GM10847 (cell line): ENCODE measurements around the gene FIGNL2.

Source experiments
- POLR2A ChIP-seq: IDR thresholded peaks from 2 replicates; pipeline ENCODE4 v1.6.1; 2011; ENCODE audit not compliant: insufficient read length; ENCODE audit errors: extremely low read depth

FIGNL2 gene

DNA sequence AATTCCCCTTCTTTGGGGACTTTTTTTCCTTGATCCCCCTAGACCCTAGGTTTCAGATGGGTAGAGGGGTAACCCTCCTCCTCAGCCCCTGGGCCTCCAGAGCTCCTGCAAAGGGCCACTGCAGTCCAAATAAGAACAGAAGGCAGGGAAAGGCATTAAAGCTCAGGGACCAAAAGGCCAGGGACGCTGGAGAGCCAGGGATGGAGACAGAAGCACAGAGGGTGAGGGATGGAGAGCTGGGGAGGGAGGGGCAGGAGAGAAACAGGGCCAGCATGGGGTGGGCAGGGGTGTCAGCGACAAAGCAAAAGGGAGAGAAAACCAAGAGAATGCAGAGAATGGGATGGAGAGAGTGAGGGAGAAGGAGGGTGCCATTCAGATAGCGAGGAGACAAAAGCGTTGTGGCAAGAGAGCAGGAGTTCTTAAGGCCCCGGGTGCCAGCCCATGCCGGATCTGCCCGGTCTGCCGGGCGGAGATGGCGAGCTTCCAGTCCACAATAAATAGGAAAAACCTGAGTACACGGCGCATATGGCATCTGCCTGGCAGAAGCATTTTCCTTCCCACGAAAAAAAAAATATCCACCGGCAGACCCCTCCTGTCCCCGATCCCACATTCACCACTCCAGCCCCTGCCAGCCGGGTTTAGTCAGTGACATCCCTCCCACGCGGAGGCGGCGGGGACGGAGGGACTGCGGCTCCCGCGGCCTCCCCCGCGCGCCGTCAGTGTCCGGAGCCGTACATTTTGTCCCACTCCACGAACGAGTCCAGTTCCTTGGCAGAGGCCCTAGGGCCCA lies 28.6 kb downstream of the FIGNL2 start:
- TF ChIP-seq POLR2A = no peak

DNA sequence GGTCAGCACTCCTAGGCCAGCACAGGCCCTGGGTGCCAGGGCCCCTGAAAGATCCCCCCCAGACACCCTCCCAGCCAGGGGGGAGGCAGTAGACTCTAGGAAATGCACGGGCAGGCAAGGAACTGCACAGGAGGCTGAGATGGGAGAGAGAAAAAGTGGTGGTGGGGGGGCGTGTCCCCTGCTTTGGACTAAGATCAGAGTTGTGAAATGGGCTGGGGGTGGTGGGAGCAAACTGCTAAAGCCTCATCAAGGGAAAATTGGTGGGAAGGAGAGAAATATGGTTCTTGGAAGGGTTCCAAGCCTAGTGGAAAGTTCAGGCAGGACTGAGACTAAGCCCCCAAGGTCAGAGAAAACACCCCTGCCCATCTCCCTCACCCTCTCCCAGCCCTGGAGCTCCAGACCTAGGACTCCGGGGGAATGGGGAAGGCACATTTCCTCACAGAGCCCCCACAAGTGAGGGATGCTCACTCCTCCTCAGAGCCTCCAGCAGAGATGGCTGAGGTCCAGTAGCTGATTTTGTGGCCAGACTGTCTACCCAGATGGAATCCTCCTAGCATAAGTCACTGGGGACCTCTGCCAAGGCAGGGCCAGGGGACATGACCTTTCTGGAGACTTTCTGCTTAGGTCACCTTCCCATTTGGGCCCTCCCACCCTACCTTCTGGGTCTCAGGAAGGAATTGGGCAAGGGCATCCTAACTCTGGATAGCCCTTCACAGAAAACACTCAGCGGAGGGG lies 29.8 kb downstream of the FIGNL2 start:
- no peak for TF ChIP-seq POLR2A

DNA sequence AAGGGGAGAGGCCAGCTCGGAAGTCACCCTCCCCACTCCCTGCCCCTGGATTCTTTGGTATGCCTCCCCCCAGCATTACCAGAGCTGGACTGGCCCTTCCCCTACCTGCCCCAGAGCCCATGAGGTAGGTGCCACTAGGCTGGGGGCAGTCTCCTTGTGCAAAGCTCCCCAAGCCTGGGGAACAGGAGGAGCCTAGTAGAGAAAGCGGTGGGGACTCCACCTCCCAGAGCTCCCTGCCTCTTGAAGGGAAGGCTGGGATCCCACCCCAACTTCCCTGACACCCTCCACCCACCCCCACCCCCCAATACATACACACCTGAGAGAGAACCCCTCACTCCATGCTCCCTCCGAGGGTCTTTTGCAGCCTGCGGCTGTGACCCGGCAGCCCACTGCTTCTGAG lies 30.4 kb downstream of the FIGNL2 start:
- no peak for TF ChIP-seq POLR2A

DNA sequence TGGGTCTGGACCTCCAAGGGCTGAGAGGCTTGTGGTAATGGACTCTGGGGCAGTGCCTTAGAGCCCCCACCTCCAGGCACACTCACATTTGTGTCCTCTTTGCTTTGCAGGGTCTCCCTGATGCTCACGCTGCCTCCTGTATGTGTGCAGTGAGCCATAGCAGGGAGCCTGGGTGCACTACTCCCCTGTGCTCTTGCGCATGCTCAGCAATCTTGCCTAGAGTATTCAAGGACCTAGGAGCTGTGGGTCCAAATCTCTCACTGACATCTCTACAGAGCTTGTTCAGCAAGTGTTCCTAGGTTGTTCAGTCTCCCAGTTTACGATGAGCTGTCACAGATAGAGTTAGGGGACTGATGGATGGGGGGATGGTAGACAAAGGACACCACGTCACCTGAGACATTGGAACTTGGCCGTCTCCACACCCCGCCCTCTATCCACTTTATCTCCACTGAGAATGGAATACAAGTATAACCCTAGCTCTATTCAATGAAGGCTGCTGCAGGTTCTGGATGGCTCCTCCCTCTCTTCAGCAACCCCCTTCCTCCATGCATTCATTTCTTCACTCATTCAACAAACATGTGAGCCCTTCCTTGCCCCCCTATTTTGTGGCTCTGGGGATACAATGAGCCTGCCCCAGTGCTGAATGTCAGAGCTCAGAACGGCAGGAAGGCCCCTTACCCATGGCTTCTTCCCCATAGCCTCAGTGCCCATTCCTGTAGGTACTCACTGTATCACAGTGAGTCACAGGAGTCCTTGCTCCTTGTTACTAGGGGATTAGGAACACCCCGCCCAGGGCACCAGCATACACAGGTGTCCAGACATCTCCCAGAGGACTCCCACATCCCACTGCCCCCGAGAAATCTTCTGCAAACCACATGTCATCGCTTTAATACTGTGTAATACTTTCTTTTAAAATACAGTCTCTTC lies 31.2 kb downstream of the FIGNL2 start:
- TF ChIP-seq POLR2A = no peak

DNA sequence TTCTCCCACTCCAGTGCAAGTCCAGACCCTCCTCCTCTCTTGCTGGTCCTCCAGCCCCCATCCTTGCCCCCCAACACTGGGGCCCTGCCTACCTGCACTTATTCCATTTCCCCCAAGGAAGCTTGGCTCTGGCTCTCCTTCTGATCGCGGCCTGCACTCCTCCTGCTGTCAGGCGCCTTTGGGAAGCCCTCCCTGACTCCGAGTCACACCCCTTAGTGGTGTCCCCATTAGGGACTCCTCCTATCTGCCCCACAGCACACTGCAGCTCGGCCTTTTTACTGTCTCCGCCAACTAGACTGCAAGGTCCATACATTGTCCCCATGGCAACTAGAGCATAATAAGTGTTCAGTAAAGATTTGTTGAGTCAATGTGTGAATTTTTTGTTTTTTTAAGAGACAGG lies 32.9 kb downstream of the FIGNL2 start:
- no peak for TF ChIP-seq POLR2A

DNA sequence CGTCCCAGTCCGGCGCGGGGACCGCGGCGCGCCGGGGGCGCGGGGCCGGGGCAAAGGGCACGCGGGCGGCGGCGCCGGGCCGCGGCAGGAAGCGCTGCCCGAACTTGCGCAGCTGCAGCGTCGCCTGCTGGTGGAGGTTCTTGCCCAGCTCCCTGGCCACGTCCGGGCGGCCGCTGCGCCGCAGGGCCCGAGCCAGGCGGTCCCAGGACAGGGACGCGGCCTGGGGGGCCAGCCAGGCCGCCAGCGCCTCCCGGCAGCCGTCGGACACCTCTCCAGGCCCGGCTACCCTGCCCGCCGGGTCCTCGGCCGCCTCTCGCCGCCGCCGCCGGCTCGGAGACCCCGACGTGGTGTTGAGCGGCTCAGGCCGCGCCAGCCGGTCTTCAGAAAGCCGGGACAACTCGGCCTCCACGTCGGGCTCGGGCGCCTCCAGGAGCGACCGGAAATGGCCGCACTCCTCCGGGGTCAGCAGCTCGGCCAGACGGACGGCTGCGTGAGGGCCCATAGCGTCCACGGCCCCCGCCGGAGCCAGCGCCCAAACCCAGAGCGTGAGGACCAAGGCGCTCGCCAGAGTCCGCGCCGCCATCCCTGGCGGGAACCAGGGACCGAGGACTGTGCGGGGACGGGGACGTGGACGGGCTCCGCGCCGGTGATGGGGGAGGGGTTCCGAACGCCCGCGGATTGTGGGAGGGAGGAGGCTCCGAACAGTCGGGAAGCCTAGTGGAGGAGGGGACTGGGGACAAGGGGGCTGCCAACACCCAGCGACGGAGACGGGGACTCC lies 34.0 kb downstream of the FIGNL2 start:
- no peak for TF ChIP-seq POLR2A

DNA sequence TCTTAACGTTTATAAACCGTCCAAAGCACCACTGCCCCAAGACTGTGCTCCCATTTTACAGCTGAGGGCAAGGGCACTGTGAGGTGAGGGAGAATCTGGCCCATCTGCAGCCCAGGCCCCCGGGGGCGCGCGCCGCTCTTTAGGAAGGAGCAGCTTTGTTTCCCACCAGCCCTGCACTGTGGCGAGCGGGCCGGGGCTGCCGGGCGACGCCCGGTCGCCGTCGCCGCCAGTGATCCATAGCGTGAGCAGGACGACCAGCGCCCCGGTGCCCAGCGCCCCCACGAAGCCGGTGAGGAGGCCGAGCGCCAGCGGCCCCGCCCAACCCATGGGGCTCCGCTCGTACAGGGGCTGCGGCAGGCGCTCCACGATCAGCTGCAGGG lies 34.6 kb downstream of the FIGNL2 start:
- no peak for TF ChIP-seq POLR2A

DNA sequence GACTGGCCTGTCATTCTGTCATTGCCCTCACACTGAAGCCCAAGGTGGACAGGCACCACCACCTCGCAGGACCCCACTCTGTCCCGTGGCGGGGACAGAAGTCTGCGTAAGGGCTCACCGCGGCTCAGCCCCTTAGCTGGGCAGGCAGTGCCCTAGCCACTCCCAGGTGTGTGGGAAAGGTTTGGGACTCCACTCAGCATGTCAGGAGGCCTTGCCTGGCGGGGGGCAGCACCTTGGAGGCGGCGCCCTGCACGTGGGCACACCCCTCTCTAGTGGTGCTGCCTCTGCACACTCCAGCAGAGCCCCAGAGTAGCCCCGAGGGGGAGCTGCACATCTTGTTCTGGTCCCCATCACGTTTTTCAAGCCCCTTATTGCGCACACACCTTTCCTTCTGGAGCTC lies 35.6 kb downstream of the FIGNL2 start:
- TF ChIP-seq POLR2A = no peak

DNA sequence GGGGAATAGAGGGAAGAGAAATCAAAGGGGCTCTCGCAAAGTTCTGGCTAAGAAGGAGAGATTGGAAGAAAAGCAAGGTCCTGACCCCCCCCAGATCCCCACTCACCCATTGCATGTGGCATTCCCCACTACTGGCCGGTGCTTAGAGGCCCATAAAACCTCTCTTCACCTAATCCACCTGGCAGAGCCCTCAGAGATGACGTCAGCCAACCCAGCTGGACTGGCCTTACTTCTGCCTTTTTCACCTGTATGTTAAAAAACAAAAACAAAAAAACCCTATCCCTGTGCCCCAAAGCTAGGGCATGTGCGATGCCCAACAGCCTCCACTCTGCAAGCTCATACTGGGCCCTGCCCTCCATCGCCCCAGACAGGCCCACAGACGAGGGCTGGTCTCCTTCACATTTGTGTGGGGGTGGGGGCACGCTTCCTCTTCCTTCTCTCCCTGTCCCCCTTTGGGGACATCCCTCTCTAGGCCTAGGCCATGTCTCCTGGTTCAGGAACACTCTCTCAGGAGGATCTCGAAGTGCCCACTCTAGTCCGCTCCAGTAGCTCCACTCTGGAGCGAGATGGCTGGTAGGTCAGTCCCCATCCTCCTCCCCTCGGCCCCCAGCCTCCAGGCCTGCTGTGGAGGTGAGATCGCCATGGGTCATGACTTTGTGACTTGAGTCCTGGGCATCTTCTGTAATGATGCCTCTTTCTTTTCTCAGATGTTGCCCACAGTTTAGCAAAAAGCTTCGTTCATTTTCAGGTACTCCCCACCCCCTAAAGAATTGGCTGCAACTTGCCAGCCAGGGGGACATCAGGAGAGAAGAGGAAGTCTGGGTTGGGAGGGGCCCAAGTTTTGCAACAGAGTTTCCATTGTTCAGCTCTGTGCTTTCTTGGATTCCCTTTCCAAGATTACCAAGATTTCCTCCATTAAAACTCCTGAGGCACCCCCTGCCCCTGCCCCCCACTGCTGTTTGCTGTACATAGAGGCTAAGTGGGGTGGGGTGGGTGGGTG lies 37.0 kb downstream of the FIGNL2 start:
- no peak for TF ChIP-seq POLR2A

DNA sequence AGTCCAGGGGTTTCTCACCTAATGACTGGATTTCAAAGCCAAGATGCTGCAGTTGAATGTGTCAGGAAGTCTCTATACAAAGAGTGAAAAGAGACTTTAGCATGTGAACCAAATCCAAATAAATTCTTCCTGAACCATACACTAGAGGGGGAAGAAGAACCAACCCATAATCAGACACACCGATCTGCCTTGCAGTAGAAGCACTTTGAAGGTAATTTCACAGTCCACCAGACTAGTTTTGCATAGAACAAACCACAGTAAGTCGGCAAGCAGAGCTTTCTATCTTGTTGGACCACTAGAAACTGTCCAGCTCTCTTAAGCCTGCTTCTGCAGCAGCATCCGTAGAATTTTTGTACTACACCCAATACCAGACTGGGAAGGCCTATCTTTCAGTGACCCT lies 39.3 kb downstream of the FIGNL2 start:
- TF ChIP-seq POLR2A = no peak

DNA sequence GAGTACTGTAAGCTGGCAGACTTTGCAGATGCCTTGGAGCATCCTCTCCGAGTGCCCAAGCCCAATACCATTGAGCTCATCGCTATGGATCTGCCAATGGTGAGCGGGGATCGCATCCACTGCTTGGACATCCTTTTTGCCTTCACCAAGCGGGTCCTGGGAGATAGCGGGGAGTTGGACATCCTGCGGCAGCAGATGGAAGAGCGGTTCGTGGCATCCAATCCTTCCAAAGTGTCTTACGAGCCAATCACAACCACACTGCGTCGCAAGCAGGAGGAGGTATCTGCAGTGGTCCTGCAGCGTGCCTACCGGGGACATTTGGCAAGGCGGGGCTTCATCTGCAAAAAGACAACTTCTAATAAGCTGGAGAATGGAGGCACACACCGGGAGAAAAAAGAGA lies 41.6 kb downstream of the FIGNL2 start:
- no peak for TF ChIP-seq POLR2A

DNA sequence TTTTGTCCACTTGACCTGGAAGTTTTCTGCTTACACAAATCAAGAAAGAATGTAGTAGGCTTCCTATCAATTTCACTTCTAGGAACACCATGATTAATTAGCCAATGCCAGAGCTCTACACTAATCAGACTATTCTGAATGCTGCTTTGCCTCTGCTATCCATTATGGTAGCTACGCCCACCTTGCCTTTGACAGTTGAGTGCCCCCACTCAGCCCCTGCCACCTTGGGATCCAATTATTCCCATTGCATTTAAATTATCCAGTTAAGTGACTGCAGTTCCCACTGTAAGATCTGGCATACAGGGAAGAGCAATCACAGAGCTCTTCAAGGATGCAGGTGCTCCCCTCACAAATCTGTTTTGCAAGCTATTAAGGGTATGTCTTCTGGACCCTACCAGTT lies 47.5 kb downstream of the FIGNL2 start:
- no peak for TF ChIP-seq POLR2A

DNA sequence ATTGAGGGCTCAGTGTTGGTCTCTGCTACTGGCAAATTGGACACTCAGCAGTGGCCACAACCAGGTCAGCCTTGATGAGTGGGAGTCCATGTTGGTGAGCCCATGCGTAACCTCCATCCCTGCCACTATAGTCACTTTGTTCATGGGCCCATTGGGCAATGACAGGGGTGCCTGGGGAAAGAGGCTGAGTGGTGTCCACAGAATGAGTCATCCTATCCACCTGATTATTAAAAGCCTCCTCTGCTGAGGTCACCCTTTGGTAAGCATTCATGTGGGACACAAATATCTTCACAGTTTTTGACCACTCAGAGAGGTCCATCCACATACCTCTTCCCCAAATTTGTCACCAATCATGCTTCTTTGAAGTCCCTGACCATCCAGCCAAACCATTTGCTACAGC lies 50.0 kb downstream of the FIGNL2 start:
- no peak for TF ChIP-seq POLR2A

DNA sequence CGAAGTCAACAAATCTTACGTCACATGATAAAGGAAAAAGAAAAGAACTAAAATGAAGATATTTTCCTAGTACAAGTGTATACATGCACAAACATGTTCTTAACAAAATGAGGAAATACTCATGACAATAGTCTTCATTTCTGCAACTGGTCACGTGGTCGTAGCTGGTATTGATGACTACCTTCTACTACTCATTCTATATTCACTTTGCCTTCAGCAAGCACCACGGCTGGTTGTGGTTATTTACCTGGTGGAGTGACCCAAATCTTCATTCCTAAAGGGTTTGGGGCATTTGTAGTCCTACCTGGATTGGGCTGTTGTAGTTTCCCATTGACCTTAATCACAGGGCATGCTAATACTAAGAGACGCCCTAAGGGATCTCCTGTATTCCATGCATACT lies 51.2 kb downstream of the FIGNL2 start:
- no peak for TF ChIP-seq POLR2A

DNA sequence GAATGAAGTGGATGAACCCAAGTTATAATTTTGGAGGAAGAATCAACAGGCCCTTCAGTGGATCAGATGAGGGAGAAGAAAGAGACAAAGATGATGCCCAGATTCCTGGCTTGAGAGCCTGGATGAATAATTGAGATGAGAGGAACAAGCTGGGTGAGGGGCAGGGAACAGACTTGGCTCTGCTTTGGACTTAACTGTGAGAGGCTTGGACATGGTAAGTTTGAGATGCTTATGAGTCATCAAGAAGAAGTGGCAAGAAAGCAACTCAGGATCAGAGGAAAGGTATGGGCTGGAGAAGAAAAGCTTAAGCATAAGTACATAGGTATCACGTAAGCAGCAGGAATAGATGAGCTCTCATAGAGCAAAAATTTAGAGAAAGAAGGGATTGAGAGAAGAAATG lies 55.3 kb downstream of the FIGNL2 start:
- no peak for TF ChIP-seq POLR2A
